T47D (cell line): ENCODE measurements around the gene CPXM1.

Experiments used
- DNase-seq, 2 experiments: peaks; one replicate each; pipeline versions ENCODE4 v3.0.0 to v3.0.0-alpha.2; 2011 to 2012; ENCODE audit warnings: low read depth in 1 of 2, low spot score in 1 of 2
- JUND ChIP-seq: IDR thresholded peaks from 2 replicates; pipeline ENCODE4 v1.6.1; 2012; ENCODE audit warnings: low read depth
- in situ Hi-C: cut with HindIII; loops from 2 replicates; pipeline ENCODE4 v1.10.0; 2016; ENCODE audit warnings: low sequenced_read_pairs, low pct_unique_long_range_greater_than_20kb

Gene CPXM1

DNA sequence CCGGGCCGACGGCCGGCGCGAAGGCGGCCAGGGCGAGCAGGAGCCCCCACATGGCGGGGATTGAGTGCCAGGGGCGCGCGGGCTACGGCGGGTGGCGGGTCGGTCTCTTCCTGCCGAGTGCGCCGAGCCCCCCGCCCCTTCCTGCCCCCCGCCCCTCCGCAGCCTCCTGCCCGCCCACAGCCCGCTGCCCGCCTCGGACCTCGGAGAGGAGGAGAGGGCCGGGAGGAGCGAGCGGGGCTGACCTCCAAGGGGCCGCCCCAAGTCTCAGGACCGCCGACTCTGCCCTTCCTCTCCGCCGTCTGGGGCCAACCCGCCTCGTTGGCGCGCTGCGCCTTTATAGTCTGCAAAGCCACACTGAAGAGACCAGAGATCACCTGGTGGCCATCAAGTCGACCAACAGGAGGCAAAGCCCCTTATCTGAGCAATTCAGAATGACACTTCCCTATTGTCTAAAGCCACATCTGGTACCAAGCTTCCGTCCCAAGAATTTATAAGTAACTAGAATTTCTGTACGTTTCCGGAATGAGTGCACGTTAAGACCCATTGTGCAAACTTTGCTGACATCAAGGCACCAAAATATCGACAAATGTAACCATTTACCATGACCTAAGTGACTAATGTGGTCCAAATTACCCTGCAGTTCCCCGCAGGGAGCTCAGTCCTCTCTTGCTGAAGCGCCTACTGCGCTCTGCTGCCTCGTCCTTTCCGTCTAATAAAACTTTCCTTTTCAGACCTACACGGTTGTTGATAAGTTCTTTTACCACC lies at the start of gene CPXM1:
Gene CPXM1, minus strand, starts transcription at position 107 of the 765 bp plus-strand sequence. Its CDS starts 55 bp downstream, at position 52.
- TF ChIP-seq JUND, result no peak
- DNase-seq, result no peak
- in situ Hi-C loops, result no loop called here

DNA sequence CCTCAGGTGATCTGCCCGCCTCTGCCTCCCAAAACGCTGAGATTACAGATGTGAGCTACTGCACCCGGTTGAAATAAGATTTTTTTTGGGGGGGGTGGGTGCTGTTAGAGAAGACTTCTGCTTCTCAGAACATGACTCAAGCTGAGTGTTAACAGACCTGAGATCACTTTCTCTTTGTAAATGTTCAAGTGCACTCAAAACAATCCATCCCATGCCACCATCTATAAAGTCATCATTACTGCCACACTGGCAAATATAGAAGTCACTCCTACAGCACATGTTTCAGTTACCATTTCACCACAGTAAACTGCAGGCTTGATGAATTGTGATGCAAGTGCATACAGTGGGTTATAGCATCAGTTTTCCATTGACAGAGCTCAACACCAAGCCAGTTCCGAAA lies 49.1 kb upstream of the CPXM1 start:
- no peak for DNase-seq
- TF ChIP-seq JUND, result no peak
- in situ Hi-C loops, result no loop called here

DNA sequence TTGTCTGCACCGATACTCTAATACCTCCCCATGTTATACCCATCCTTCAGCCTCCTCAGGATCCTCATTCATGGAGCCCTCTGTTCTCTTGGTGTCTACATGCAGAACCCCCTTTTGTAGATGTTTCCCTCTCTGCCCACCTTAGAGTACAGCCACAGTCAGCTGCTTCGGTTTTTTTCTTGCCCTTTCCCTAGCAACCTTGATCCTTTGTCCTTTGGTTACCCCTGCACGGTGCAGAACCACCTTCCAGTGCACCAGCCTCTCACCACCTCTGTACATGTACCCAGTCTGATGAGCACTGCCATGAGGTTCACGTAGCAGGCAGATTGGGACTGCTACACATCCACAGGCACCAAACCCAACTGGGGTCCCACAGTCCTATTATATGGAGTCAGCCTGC lies 47.4 kb upstream of the CPXM1 start:
- in situ Hi-C loops, result no loop called here

DNA sequence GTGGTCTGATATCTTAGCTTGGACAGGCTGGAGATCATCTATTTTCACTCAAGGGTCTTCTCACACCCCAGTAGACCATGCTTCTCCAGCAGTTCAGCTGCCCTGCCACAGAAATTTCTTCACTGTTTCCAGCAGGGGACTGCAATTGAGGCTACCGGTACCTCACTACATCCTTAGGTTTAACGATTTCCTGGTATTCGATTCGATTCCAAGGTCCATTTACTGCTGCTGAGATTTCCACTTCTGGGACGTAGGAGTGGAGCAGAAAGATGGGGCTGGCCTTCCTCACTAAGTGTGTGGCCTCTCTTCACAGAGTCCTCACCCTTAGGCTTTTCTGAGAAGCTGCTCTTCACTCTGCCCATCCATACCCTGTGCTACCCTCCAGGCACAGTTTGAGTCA lies 46.3 kb upstream of the CPXM1 start:
- TF ChIP-seq JUND, result no peak
- in situ Hi-C loops, result no loop called here
- DNase-seq, result no peak

More for the DNA sequence above, 47.4 kb upstream of the CPXM1 start:
- TF ChIP-seq JUND, result no peak
- DNase-seq, result no peak

DNA sequence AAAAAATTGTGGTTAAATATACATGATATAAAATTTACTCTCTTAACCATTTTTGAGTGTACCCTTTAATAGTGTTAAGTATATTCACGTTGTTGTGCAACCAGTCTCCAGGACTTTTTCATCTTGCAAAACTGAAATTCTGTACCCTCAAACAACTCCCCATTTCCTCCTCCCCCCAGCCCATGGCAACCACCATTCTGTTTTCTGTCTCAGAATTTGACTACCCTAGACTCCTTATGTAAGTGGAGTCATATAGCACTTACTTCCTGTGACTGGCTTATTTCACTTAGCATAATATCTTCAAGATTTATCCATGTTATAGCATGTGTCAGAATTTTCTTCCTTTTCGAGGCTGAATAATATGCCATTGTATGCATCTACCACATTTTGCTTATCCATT lies 45.2 kb upstream of the CPXM1 start:
- DNase-seq, result no peak
- TF ChIP-seq JUND, result no peak
- in situ Hi-C loops, result no loop called here

DNA sequence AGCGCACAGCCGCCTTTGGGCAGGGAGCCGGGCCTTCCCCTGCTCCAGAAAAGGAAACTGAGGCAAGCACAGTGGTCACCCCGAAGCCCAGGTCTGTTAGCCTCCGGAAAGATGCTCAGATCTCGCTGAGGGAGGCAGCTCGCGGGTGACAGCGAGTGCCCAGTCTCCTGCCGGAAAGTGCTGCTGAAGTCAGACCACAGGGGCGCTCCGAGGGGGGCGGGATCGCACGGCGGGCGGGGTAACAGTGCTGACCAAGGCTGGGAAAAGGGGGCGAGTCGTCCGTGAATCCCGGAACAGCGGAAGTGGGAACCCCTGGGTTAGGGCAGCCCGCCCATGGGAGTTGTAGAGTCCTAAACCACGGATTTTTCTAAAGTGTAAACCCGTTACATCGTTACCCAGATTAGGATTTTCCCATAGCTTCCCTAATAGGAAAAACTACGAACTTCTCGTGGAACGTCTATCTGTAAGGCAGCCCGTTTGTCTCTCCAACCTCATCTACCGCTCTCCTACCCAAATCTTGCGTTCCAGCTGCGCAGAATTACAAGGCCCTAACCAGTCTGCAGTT lies 40.6 kb upstream of the CPXM1 start:
- no peak for DNase-seq
- in situ Hi-C loops, result no loop called here
- no peak for TF ChIP-seq JUND

DNA sequence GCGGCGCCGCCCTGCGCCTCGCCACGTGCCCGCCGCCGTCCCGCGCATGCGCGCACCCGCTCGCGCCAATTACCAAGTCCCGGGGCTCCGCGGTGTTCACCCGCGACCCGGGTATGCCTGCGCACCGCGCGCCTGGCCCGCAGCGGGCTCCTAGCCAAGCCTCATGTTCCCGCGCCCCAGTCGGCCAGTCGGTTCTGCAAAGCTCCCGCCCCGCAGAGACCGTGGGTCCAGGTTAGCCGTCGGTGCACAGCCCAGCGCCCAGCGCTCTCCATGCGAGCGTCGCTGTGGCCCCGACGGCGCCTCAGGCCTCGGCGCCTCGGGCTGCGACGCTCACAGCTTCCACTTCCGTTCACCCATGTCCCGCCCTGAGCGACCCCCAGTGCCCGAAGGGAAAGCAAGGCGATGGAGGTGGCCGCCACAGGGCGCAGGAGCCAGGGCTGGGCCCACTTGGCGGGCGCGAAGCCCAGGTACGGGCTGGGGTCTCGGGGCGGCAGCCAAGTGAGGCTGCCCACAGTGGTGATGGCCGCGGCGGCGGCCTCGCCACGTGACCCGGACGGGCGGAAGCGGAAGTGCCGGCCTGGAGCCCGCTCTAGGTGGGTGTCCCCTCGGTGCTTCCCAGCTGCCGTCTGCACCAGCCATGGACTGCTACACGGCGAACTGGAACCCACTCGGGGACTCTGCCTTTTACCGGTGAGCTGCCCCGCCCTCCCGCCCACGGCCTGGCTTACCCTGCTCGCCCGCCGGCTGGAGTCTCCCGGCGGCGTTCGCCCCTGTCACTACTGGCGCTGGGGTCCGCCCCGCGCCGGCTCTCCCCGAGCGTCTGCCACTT lies 39.9 kb upstream of the CPXM1 start, which contains the start of the genes PCED1A and VPS16:
Gene PCED1A, minus strand, starts transcription at position 518 of the 829 bp plus-strand sequence. CDS start 743 bp downstream, outside the sequence.
Gene VPS16, plus strand, starts transcription at position 608 of the 829 bp plus-strand sequence. Its CDS starts 30 bp downstream, at position 638.
- no peak for TF ChIP-seq JUND
- peak; percentile 90 to 94 for DNase-seq
- in situ Hi-C loops, result no loop called here

DNA sequence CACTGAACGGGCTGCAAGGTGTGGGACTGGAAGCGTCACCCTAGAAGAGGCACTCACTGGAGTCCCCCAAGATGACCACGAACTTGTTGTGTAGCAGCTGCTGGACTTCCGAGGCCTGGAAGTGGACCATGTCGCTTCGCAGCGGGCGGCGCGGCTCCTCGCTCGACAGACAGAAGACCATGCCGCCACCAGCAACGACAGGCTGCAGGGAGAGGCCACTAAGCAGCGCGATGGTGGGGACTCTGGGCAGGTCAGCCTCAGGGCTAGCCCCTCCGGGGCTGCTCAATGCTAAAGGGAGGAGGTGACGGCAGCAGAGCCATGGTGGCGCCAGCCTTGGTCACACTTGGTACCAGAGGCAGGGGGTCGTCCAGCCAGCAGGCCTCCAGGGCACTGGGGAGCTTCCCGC lies 39.3 kb upstream of the CPXM1 start:
- no peak for TF ChIP-seq JUND
- DNase-seq, result no peak
- in situ Hi-C loops, result no loop called here

DNA sequence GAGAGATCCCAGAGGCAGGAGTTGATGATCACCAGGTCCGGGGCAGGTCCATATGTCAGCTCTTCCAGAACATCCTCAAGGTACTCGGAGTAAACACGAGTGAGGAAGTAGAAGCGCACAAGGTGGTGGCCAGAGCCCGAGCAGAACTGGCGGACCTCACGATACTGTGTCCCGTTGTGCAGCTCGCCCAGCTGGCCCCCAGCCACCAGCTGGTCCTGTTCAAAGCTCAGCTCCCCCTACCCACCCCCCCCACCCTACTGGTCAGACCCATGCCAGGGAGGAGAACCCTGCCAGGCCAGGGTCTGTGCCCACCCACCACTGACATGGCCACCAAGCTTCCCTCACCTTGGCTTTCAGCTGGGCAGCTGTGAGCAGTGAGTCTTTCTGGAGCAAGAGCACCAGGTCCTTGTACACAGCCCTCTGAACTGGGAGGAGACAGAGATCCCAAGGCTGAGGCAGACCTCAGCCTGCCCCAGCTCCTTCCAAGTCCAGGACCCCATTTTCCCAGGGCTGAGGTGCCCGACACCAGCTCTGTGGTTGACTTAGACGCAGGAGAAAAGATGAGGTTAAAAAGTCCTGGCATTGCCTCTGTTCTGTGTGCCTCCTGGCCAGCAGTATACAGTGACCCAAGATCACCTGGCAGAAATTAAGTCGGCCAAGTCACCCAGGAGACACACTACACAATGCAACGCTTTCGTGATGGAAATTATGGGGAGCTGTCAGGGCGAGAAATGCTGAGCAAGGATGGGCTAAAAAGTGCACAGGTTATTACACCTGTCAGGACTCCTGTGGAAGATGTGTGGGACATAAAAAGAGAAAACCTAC lies 38.6 kb upstream of the CPXM1 start:
- no peak for TF ChIP-seq JUND
- in situ Hi-C loops, result no loop called here
- DNase-seq, result no peak

DNA sequence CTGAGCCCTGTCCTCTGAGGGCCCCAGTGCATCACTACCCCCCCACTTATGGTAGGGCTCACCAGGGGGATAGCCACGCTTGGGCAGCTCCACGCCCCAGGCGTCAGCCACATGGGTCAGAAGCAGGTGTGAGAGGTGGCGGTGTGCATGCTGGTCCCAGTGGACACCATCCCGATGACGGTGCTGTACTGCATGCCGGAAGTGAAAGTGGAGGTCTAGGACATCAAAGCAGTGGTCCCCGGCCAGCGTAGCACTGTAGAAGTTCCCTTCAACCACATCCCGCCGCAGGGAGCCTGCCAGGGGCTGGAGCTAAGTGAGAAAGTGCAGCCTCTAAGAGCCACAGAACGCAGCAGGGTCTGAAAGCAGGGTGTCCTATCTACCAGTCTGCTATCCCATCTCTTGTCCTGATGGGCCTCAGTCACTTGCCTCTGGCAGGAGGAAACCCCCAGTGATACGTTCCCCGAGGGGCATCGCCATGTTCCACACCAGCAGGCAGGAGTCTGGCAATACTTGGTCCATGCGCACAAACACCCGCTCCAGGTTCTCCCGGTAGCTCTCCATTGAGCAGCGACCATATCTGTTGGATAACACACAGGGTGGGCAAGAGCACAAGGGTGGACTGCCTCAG lies 37.9 kb upstream of the CPXM1 start:
- in situ Hi-C loops, result no loop called here
- no peak for TF ChIP-seq JUND
- DNase-seq, result no peak

DNA sequence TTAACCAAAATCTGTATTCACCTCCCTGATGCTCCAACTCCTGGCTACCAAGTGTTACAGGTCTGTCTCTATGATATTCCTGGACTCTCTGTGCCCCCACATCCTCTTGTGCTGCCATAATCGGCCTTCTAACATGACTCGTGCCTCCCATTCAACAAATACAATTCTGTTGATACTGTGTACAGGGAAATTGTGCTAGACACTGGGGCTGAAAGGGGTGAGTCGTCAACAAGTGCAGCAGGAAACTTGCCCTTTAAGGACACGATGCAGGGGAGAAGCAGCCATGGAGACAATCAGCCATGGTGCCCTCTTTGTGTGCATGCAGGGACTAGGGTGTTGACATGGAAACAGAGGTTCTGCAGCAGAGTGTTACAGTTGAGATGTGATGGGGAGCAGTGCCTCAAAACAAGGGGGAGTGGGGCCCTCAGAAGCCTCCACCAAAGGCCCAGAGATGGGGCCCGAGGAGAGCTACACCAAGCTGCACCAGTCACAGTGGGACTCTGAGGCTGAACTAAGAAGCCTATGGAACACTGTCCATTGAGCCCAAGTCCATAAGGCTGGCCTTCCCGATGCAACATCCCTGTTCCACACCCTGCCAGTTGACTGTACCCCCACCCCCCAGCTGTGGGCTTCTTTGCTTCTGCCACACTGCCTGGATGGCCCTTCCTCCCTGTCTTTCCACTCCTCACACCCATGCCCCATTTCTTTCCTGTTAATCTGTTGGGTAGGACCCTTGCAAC lies 37.0 kb upstream of the CPXM1 start:
- no peak for TF ChIP-seq JUND
- DNase-seq, result no peak
- in situ Hi-C loops, result no loop called here
